ENCODE data around the gene STEAP1B. TPM values are rescaled to one million over a fixed set of nuclear protein-coding genes. Genes with fewer than 3 reads are reported as not detected.

The STEAP1B gene
- total and polyA plus RNA-seq, 2 donors (not counting 3 experiments of a cell fraction or from before 2014, with no cell fraction given) = 32.2 to 46.1 TPM

GRCh38 chr7:22545529-22545928 lies 45.5 kb upstream of the STEAP1B start:
- POLR2A ChIA-PET = no interaction called here
- dilution Hi-C loops (cut with MboI; ENCODE audit: extremely low pct_ligation_motif_present, low sequenced_read_pairs) (no loop called here), intact Hi-C loops (cut with micrococcal nuclease) (no loop called here)

More at GRCh38 chr7:22545529-22545928, 45.5 kb upstream of the STEAP1B start:
- BruUV-seq (replicated peaks) = no TSS peak
- Histone ChIP-seq H4K20me1 (replicated peaks; ENCODE audit: control insufficient read depth, extremely low read depth, insufficient read depth, low read length) (no peaks in the 10 kb centered on the region), H3K79me2 (ENCODE audit: control insufficient read depth, insufficient read depth, low read length) (no peaks in the 10 kb centered on the region), H3K36me3 (ENCODE audit: control insufficient read depth in 2 of 2, extremely low read depth in 1 of 2, insufficient read depth in 2 of 2, low read length in 2 of 2) (no peaks in the 10 kb centered on the region), H3K9me3 (replicated peaks; ENCODE audit: control insufficient read depth, insufficient read depth, low read length) (no peaks in the 10 kb centered on the region), H3K9me1 (replicated peaks; ENCODE audit: control insufficient read depth, extremely low read depth, insufficient read depth, low read length) (no peaks in the 10 kb centered on the region), H3K4me3 (replicated peaks in 1 of 3; ENCODE audit: insufficient read depth in 1 of 3, low read depth in 1 of 3, low read length in 3 of 3) (no peak overlapping the region), H2AFZ (ENCODE audit: low read depth, low read length) (no peak overlapping the region), H3K4me2 (ENCODE audit: insufficient read depth, low read length) (no peak overlapping the region), H3K27me3 (ENCODE audit: control insufficient read depth in 2 of 2, insufficient read depth in 2 of 2, low read length in 2 of 2) (peaks cover 23 to 29% of the 10 kb centered on the region in 2 experiments), H3K27ac (ENCODE audit: insufficient read depth, low read depth, low read length) (no peak overlapping the region), H3K9ac (replicated peaks; ENCODE audit: extremely low read depth, insufficient read depth, low read length) (no peak overlapping the region), H3K4me1 (ENCODE audit: control insufficient read depth, extremely low read depth, insufficient read depth, low read length) (peaks cover 11% of the 10 kb centered on the region)
- no peak for TF ChIP-seq CTCF (IDR thresholded peaks at IDR 0.05; ENCODE audit: extremely low read depth in 1 of 2, insufficient read depth in 1 of 2, low read depth in 1 of 2, low read length in 2 of 2)
- no peak for TF ChIP-seq FOS (IDR thresholded peaks at IDR 0.05; ENCODE audit: borderline replicate concordance, insufficient read depth, low read length)
- no peak for TF ChIP-seq POLR2AphosphoS5 (IDR thresholded peaks at IDR 0.05; ENCODE audit: insufficient read depth, low read depth, low read length)
- no peak for TF ChIP-seq MYC (IDR thresholded peaks at IDR 0.05; ENCODE audit: low read depth, low read length)
- TF ChIP-seq, protein P1, sequence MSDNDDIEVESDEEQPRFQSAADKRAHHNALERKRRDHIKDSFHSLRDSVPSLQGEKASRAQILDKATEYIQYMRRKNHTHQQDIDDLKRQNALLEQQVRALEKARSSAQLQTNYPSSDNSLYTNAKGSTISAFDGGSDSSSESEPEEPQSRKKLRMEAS (IDR thresholded peaks at IDR 0.05; ENCODE audit: insufficient read depth, insufficient read length) = no peak
- no peak for TF ChIP-seq GATA2 (IDR thresholded peaks at IDR 0.05; ENCODE audit: insufficient read depth, insufficient read length, low read depth, low read length)
- no peak for TF ChIP-seq JUN (IDR thresholded peaks at IDR 0.05; ENCODE audit: borderline replicate concordance, insufficient read depth, insufficient read length, low read depth)
- no peak for TF ChIP-seq POLR2A (IDR thresholded peaks at IDR 0.05; ENCODE audit: low read depth, low read length)
- TF ChIP-seq EZH2 (IDR thresholded peaks at IDR 0.05; ENCODE audit: borderline replicate concordance, low read depth, low read length, severe bottlenecking) = no peak
- CTCF ChIA-PET = interaction anchor here (1.1 kb wide), 1 partner anchor 509 kb away, joined by 3 read pairs; no protein-coding TSS in a partner anchor
- no peak for FAIRE-seq
- DNase-seq (ENCODE audit: low read depth, low spot score) = no peak
